Measurements from ENCODE around the gene EPO.

The EPO gene

DNA sequence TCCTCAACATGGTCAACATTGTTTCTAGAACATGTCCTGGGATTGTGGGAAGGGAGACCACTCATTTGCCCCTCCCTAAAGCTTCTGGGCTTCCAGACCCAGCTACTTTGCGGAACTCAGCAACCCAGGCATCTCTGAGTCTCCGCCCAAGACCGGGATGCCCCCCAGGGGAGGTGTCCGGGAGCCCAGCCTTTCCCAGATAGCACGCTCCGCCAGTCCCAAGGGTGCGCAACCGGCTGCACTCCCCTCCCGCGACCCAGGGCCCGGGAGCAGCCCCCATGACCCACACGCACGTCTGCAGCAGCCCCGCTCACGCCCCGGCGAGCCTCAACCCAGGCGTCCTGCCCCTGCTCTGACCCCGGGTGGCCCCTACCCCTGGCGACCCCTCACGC, at the start of gene EPO:
TSS of gene EPO (plus strand) at position 190 of the 392 bp plus-strand sequence. CDS start 513 bp downstream, outside the sequence.
- DNase-seq, result no peak

DNA sequence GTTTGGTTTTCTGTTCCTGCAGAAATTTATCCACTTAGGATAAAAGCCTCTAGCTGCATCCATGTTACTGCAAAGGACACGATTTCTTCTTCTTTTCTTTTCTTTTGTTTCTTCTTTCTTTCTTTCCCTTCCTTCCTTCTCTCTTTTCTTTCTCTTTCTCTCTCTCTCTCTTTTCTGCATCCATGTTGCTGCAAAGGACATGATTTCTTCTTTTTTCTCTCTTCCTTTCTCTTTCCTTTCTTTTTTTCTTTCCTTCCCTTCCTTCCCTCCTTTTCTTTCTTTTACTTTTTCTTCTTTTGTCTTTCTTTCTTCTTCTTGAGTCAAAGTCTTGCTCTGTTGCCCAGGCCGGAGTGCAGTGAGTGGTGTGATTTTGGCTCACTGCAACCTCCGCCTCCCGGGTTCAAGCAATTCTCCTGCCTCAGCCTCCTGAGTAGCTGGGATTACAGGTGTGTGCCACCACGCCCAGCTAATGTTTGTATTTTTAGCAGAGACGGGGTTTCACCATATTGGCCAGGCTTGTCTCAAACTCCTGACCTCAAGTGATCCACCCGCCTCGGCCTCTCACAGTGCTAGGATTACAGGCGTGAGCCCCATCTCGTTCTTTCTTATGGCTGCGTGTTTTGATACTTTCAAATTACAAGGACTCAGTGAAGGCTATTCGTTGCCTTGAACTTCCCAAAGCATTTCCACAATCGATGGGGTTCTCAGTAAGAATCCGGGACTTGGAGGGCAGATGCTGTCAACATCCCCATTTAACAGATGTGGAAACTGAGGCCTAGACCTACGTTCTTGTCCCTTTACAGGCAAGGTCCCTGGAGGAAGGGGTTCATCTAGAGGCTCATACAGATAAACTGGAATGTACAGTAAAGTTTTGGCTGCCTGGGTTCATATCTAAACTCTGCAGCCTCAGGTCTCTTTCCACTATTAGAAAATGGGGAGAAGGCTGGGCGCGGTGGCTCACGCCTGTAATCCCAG, 48.6 kb upstream of the EPO start:
- no peak for DNase-seq

DNA sequence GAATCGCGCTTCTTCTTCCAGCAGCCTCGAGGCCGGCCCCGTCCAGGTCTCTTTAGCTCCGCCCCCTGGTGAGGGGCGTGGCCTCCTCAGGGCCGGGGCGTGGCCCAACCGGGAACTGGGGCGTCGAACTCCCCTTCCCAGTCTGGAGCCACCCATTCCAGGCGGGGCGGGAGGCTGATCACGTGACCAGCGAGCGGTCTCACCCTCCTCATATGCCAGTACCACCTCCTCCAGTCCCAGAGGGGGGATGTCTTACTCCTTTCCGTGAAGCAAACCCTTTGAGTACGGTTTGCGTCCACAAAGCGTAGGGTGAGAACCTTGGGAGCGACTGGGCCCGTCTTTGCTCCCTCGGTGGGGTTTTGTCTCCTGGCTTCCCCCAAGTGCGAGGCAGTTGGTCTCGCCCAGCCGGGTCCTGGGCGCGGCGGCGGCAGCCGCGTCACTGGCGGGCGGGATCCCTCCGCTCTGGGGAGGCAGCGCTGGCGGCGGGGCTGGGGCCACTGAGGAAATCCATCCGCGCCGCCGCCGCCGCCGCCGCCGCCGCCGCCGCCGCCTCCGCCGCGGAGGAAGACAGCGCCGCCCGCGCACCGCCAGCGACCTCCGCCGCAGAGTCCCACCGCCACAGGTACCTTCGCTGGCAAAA, 46.8 kb upstream of the EPO start, which contains the start of gene GNB2:
TSS of gene GNB2 (plus strand) at position 439 of the 640 bp plus-strand sequence. CDS start 2,526 bp downstream, outside the sequence.
- peak; percentile 99 for DNase-seq

DNA sequence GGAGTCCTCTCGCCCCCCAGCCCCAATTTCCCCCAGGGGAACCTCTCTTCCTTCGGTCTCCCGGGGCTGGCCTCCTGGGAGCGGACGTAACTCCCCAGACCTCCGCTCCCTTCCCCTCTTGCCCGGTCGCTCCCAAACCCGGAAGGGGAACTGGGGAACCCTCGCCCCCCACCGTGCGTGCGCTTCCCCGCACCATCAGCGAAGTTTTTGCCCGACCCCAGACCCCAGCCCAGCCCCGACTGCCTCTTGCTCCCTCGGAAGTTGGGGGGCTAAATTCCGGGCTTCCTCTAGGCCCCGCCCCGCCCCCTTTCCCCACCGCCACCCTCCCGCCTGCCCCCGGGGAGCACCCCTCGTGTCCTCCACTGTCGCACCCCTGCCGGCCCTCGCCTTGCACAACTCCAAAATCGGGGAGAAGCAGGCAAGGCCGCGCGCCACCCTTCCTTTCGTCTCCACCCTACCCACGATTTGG, 46.3 kb upstream of the EPO start:
- DNase-seq, result no peak

DNA sequence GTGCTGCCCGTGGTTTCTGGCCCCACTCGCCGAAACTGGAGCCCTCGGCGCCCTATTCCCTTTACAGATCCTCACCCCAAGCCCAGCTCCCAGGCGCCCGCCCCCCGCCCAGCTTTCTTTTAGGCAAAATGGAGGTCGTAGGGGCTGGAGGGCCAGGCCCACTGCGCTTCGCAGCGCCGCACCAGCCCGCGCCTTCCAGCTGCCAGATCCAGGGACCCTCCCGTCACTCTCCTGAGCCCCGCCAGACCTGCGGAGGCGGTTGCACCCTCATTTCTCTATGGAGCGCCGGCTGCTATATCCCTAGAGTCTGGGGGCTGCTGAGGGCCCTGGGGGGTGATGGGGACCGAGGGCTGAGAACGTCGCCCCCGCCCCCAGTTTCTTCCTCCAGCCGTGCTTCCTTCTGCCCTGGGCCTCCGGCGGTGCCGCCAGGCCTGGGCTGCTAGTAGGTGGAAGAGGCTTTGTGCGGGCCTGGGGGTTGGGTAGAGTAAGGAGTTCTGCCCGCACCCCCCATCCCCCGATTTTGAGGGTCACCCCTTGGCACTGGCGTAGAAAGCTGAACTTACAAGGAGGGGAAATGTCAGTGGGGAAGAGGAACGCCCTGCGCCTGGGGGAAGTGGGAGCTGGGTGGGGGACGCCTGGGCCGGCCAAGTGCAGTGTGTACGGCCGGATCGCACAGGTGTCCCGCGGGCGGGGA, 45.7 kb upstream of the EPO start:
- DNase-seq, result no peak

DNA sequence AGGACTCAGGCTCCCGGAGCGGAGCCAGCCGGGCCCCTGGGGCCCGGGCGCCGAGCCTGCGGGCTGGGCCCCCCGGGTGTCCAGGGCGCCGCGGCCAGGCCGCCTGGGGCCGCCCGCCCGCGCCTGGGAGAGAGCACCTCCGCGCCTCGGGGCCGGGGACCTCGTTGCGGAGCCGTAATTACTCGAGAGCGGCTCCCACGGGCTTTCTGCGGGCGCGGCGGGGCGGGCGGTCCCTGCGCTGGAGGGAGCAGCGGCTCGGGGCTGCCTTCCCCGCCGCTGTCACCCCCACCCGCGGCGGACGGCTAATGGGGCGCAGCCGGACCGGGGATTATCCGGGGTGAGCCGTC, 45.2 kb upstream of the EPO start:
- DNase-seq, result no peak

DNA sequence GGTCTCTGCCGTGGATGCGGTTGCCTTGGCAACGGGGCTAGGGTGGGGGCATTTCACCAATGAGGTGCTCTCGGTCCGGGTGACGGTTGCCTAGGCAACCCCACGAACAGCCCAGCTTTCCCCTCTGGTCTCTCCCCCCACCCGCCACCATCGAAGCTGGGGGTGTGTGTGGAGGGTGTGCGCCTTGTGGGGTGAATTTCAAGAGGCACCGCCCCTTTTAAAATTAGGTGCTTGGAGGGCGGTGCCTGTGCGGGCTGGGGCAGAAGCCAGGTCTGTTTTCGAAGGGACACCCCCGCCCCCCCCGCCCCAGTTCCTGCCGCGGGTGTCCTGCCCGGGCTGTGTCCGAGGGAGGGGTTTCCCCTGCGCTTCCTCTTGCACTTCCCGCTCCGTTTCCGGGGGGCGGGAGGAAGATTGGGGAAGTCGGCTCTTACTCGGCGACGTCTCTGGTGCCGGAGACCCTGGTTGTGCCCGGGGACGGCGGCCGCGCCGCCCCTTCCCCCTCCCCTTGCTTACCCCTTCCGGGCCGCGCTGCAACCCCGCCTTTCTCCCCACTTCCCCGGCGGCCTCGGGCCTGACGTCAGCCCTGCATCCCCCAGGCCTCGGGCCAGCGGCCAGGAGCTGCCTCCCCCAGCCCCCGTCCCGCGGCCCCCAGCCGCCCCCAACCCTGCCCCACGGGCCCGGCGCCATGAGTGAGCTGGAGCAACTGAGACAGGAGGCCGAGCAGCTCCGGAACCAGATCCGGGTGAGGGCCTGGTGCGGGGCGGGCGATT, 44.5 kb upstream of the EPO start:
- peak; percentile 76 for DNase-seq

DNA sequence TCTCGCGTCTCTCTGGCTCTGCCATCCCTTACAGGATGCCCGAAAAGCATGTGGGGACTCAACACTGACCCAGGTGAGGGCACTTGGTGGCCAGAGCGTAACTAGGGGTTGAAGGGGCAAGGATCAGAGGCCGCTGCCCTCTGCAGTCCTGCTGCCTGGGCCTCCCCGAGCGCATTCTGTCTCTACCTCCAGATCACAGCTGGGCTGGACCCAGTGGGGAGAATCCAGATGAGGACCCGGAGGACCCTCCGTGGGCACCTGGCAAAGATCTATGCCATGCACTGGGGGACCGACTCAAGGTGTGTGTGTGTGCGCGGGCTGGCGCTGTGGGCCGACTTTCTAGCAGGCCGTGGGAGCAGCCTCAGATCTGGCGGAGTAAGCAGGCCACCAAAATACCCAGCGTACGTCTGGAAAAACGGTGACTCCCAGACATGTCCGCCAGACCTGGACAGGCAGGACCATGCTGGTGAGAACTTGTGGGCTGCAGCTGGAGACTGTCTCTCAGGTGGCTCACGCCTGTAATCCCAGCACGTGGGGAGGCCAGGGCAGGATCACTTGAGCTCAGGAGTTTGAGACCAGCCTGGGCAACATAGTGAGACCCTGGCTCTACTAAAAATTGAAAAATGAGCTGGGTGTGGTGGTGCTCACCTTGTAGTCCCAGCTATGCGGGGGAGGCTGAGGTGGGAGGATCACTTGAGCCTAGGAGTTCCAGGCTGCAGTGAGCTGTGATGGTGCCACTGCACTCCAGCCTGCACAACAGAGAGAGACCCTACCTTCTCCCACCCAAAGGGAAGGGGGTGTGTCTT, 43.6 kb upstream of the EPO start:
- DNase-seq, result no peak

DNA sequence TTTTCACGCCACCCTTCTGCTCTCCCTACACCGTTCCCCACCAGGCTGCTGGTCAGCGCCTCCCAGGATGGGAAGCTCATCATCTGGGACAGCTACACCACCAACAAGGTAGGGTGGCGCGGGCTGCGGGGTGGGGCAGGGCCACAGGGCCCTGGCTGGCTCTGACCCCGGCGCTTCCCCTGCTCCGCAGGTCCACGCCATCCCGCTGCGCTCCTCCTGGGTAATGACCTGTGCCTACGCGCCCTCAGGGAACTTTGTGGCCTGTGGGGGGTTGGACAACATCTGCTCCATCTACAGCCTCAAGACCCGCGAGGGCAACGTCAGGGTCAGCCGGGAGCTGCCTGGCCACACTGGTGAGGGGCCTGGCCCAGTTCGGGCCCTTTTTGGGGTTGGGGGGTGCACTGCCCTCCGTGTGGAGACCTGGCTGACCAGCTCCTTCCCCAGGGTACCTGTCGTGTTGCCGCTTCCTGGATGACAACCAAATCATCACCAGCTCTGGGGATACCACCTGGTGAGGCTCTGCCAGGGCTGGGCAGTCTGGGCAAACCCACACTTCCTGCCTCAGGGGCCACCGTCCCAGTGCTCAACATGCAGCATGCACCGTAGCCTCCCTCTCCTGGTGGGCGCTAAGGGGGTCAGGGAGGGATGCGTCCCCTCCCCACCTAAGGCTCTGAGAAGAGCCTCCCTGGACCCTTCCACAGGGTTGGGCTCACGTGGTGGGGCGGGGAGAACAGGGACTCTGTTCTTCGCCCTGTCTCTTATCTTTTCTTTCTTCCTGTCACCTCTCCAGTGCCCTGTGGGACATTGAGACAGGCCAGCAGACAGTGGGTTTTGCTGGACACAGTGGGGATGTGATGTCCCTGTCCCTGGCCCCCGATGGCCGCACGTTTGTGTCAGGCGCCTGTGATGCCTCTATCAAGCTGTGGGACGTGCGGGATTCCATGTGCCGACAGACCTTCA, 42.7 kb upstream of the EPO start:
- DNase-seq, result no peak

DNA sequence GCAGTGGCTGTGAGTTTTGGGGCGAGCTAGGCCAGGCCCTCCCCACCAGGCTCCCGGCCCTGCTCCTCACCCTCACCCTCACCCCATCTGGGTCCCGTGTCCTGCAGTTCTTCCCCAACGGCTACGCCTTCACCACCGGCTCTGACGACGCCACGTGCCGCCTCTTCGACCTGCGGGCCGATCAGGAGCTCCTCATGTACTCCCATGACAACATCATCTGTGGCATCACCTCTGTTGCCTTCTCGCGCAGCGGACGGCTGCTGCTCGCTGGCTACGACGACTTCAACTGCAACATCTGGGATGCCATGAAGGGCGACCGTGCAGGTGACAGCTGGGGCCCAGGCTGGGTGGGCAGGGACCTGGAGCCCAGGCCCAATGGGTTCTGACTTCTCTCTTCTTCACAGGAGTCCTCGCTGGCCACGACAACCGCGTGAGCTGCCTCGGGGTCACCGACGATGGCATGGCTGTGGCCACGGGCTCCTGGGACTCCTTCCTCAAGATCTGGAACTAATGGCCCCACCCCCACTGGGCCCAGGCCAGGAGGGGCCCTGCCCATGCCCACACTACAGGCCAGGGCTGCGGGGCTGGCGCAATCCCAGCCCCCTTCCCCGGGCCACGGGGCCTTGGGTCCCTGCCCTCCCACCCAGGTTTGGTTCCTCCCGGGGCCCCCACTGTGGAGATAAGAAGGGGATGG, 41.8 kb upstream of the EPO start:
- DNase-seq, result no peak

DNA sequence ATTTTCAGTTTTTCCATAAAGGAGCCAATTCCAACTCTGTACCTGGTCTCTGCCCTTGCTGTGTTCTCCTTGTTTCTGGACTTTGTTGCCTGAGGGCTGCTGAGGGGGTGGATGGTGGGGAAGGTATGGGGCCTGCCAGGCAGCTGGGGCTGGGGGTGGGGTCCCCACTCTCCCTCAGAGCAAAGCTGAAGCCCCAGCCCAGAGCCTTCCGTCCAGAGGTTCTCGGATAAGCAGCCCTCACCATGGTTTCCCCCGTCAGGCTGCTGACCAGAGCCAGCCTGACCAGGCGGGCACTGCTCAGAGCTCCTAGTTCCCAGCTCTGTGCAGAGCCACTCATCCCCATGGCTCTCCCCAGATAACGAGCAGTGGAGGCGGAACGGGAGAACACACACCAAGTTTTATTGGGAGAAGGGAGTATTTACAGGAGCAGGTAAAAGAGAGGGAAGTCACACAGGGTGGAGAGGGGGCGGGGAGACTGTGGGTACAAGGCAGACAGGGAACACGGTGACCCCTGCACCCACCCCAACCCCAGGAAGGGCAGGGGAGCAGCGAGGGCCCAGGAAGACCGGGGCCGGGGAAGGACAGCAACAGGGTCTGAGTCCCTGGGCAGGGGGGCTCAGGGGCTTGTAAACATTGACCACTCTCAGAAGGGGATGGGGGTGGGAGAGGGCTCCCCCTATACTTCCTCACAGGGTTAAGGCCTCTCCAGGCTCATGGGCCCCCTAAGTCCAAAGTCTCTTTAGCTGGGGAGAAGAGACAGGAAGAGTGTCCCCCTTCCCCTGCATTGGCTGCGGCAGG, 40.9 kb upstream of the EPO start:
- no peak for DNase-seq

DNA sequence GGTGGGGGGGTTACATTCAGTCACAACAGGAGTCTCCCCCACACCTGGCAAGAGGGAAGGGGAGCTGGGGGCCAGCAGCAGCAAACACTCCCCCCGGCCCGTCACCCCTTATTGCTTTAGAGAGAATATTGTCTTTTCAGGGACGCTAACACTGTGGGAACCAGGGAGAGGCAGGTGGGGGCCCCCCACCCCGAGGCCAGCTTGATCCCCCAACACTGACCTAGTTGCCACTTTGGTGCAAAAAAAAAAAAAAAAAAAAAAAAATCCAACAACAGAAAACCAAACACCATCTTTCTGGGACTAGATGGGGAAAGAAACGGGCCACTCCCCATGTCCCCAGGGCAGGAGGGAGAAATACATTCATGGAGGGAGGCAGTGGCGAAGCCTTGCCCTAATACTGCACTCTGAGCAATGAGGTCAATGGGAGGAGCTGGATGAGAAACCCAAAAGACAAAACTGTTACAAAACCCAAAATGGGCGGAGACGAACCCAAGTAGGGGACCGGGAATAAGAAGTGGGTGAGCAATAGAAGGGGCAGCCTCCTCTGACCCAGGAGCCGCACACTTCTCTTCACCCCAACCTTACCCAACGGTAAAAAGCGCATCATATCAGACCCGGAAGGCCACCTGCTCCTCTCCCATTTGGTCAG, 40.2 kb upstream of the EPO start:
- no peak for DNase-seq

DNA sequence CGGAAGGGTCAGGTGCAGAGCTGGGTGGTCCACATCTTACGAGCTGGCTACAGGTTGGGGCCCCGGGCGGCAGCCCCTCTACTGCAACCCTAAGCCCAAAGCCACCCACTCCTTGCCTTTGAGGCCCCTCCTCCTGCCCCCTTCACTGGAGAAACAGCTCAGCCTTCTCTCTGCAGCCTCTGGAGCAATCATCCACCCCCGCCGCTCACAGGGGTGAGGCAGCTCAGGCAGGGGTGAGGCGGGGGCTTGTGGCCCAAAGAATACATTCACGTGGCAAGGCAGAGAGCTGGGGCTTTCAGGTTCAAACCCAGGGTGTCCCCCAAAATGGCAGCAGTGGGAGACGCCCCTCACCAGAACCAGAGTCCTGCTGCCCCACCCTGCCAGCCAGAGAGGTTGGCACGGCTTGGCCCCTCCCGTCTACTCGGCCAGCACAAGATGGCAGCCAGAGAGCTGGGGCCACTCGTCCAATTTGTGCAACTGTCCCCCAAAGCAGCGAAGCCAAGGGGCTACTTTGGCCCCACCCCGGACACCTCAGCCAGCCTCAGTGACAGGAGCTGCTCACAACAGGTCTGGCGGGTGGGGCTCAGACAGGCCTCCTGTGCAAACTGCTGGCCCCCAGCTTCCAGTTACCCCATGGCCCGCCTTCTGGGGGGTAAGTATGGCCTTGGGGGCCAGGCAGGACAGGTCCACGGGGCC, 39.5 kb upstream of the EPO start:
- DNase-seq, result no peak

DNA sequence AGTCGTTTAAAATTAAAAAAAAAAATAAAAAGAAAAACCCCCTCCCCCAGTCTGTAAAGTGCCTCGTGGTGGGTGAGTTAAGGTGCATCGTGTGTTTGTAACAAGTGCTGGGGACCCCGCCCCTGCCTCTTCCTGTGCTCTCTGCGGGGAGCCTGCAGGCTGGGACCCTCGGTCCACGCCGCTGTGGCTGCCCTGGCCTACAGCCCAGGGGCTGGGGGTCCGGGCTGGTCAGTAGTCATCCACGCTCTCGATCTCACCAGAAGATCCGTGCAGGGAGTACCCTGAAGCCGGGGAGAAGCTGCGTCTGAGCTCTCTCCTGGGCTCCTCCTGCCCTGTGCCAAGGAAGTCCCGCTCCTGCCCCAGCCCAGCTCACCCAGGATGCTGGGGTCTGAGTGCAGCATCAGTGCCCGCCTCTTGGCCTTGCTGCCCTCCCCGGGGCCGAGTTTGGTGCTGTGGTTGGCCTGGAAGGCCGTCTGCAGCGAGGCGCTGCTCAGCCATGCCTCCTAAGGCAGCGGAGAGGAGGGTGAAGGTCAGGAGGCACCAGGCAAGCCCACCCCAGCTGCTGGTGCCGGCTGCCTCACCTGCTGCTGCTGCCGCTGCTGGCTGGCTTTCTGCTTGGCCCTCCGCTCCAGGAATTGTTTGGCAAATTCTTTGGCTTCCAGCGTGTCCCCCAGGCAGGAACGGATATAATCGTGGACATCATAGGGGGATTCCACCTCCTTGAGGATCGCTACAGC, 38.6 kb upstream of the EPO start:
- no peak for DNase-seq

DNA sequence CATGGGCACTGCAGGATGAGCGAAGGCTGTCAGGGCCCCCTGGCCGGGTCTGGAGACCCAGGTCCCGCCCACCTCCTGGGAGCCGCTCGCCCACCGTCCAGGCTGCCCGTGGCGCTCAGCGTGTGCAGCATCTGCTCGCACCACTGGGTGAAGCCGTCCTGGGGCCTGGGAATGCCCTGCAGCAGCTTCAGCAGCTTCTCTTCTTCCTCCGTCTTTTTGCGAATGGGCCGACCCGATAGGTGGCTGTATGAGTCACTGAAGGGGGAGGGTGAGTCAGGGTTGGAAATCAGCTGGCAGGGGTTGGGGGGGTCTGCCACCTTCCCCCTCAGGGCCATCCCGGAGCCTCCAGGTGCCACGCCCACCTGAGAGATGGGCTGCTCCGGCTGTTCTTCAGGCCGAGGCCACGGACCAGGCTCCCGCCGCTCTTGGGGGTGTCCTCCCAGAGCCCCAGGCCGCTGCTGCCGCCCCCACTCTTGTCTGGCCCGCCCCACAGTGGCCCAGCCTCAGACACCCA, 38.0 kb upstream of the EPO start:
- peak; percentile 51 for DNase-seq

DNA sequence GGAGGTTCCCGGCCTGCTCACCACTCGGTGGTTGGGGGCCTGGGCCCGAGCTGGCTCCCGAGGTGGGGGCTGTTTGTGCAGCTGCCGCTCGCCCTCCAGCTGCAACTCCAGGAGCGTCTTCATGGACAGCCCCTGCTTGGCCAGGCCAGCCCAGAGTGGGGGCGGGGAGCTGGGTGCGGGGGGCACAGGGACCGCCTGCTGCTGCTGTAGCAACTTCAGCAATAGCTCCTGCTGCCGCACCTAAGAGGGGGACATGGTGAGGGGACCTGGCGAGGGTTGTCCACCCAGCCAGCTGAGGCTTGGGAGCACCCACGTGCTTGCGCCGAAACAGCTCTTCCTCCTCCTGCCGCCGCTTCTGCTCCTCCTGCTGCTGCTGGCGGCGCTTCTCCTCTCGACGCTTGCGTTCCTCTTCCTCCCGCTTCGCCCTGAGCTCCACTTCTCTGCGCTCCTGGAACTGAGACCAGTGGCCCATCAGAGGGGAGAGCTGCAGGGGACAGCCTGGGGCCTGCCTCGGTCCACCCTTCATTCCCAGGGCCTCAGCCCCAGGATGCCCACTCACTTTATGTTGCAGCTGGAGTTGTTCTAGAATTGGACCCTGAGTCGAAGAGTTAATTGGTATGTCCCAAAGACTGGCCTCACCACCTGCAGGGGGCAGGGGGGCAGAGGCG, 37.1 kb upstream of the EPO start:
- no peak for DNase-seq

Measured in fibroblast of skin of right biceps (primary cell).